Urinary bladder (tissue), 4 donors: Measurements from ENCODE around the gene GPBP1L1. TPM values are rescaled to one million over a fixed set of nuclear protein-coding genes. Genes with fewer than 3 reads are reported as not detected.

ENCODE experiments used
- DNase-seq: peaks from one replicate; pipeline ENCODE4 v3.0.0-alpha.2; 2015; ENCODE audit errors: extremely low spot score
- H3K27ac ChIP-seq: one replicate; pipeline ENCODE4 v1.5.1; 2013; ENCODE audit warnings: low read depth, mild to moderate bottlenecking, moderate library complexity
- H3K36me3 ChIP-seq: one replicate; pipeline ENCODE4 v1.6.1; 2013; ENCODE audit warnings: mild to moderate bottlenecking, moderate library complexity; ENCODE audit not compliant: insufficient read depth
- H3K4me1 ChIP-seq: one replicate; pipeline ENCODE4 v1.6.1; 2013; ENCODE audit warnings: mild to moderate bottlenecking, moderate library complexity; ENCODE audit not compliant: insufficient read depth
- H3K4me3 ChIP-seq: one replicate; pipeline ENCODE4 v1.5.1; 2013; ENCODE audit warnings: low read depth, low read length
- WGBS: extraction: QIAGEN DNeasy Blood & Tissue Kit; methylation state at CpG from one replicate; pipeline ENCODE4 v1.1.7; 2013; 5-methylcytosine and 5-hydroxymethylcytosine counted together
- polyA plus RNA-seq: library from polyadenylated mRNA; stranded (reverse); fragments of 200-250 nt; gene quantifications from one replicate; pipeline ENCODE4 v1.2.3, GENCODE V29; 2013
- small RNA-seq: library from RNA; depleted of rRNA; stranded (forward); fragments of <200 nt; gene quantifications from one replicate; pipeline ENCODE3, GENCODE V24; 2014
- total RNA-seq: library from RNA; depleted of rRNA; stranded (reverse); fragments of >200 nt; gene quantifications from one replicate; pipeline ENCODE4 v1.2.3, GENCODE V29; 2014
- donor health status: healthy with polysubstance abuse.
- donor health status: healthy.

The GPBP1L1 gene
- total and polyA plus RNA-seq, 2 donors = 55.3 to 120 TPM

DNA sequence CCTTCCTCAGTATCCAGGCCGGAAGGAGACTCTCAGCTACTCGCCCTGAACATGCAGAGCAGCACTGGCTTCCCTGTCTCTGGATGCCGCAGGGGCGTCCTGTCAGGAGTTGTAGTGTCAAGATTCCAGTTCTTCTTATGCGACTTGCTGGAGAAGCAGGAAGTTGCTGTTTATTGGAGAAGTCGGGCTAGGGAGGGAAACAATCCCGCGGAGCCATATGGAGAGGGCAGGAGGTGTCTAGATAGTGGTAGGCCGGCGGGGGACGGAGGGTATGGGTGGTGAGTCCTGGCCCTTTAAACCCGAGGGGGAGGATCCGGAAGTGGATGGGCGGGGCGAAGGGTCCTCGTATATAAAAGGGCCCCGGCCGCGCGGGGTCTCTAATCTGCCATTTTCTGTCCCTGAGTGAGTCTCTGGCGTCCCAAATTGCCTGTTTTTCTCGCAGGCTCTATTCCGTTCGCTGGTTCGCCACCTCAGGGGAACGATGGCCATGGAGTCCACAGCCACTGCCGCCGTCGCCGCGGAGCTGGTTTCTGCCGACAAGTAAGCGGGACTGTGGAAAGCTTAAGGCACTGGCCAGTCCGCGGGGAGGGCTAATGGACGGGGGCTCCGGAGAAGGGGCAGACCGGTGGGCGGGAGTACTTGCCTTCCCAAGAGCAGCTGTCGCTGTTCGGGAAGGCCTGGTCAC is 102.5 kb downstream of the GPBP1L1 start, which contains the start of gene NASP:
TSS of gene NASP (plus strand) at position 376 of the 685 bp plus-strand sequence. CDS start at position 482, 106 bp downstream.
- peak within 1 kb of the TSS; percentile 84 for H3K4me3 ChIP-seq
- DNase-seq = peak; percentile 83
- no peaks in the 10 kb centered on the region for H3K4me1 ChIP-seq
- WGBS = under 1% methylated on average over 40 of the region's 41 CpGs
- peak within 1 kb of the TSS; percentile 89 for H3K27ac ChIP-seq
- H3K36me3 ChIP-seq = no peaks in the 10 kb centered on the region

DNA sequence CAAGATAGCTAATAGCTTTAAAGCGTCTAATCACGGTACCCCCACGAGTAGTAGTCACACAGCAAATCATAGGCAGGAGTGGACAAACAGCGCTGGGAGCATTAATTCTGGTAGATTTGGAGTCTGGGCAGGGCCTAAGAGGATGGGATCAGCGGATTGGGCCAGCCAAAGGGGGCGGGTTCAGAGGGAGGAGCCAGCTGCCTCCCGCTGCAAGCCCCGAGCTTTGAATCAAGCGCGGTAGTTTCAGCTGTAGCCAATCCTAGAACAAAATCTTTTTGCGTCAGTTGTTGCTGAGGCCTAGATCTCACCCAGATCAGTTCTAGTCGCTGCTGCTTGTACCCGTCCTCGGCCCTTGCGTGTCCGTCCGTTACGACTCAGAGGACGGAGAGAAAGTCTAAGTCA is 103.1 kb downstream of the GPBP1L1 start:
- Histone ChIP-seq H3K27ac (peak overlapping the region; percentile 63), H3K4me3 (peak overlapping the region; percentile 84), H3K4me1 (no peaks in the 10 kb centered on the region), H3K36me3 (no peaks in the 10 kb centered on the region)
- peak; percentile 95 for DNase-seq
- under 1% methylated on average over 19 of the region's 19 CpGs for WGBS

Small RNAs within 50 kb of the gene (small RNA-seq; reads per million reads assigned to genes)
- not detected for gene AL355480.1
- not detected for gene AL355480.2
- gene AL355480.3 = not detected
- not detected for gene AL355480.4

Other genes starting within 250 kb of the GPBP1L1 start
- gene TESK2, start 195.4 kb downstream of the GPBP1L1 start, total RNA-seq = 3.2 TPM
- gene TESK2, start 195.4 kb downstream of the GPBP1L1 start, polyA plus RNA-seq = 5.7 TPM
- 0.42 TPM for gene CCDC163, start 186.5 kb downstream of the GPBP1L1 start, total RNA-seq
- 2.8 TPM for gene CCDC163, start 186.5 kb downstream of the GPBP1L1 start, polyA plus RNA-seq
- 1.9 TPM for gene MMACHC, start 186.2 kb downstream of the GPBP1L1 start, total RNA-seq
- gene MMACHC, start 186.2 kb downstream of the GPBP1L1 start, polyA plus RNA-seq = 2.7 TPM
- gene PRDX1, start 164.6 kb downstream of the GPBP1L1 start, total RNA-seq = 232 TPM
- gene PRDX1, start 164.6 kb downstream of the GPBP1L1 start, polyA plus RNA-seq = 491 TPM
- gene AKR1A1, start 135.7 kb downstream of the GPBP1L1 start, total RNA-seq = 76.1 TPM
- 101 TPM for gene AKR1A1, start 135.7 kb downstream of the GPBP1L1 start, polyA plus RNA-seq
- gene NASP, start 102.5 kb downstream of the GPBP1L1 start, total RNA-seq = 76.0 TPM
- gene NASP, start 102.5 kb downstream of the GPBP1L1 start, polyA plus RNA-seq = 115 TPM
- 0.85 TPM for gene CCDC17, start 62.5 kb downstream of the GPBP1L1 start, total RNA-seq
- 0.54 TPM for gene CCDC17, start 62.5 kb downstream of the GPBP1L1 start, polyA plus RNA-seq
- 24.7 TPM for gene TMEM69, start 1.6 kb upstream of the GPBP1L1 start, total RNA-seq
- 31.5 TPM for gene TMEM69, start 1.6 kb upstream of the GPBP1L1 start, polyA plus RNA-seq
- gene IPP, start 64.1 kb upstream of the GPBP1L1 start, total RNA-seq = 19.0 TPM
- 7.6 TPM for gene IPP, start 64.1 kb upstream of the GPBP1L1 start, polyA plus RNA-seq
- gene MAST2, start 117.1 kb upstream of the GPBP1L1 start, total RNA-seq = 40.0 TPM
- 53.0 TPM for gene MAST2, start 117.1 kb upstream of the GPBP1L1 start, polyA plus RNA-seq